GM18520 (cell line): ENCODE measurements around the gene KAT6B.
A peak's percentile ranks its signal among the peaks of the same experiment; 100 is the strongest.
"Not testable (repeated sequence)": the region's sequence is repeated elsewhere in the genome, so short reads cannot be mapped to it uniquely, and the experiment has no call there.

Experiments
- ATAC-seq: cut with Tn5 transposase; IDR thresholded peaks from one replicate; pipeline ENCODE4 v1.9.1; 2021; ENCODE audit not compliant: unreplicated experiment

KAT6B gene

GRCh38 chr10:74856940-74857339 lies 30.5 kb downstream of the KAT6B start:
- no peak for ATAC-seq

- ATAC-seq, result no peak
These were observed 31.2 kb downstream of the KAT6B start for GRCh38 chr10:74857586-74857985.

GRCh38 chr10:74859546-74859945 lies 33.1 kb downstream of the KAT6B start:
- ATAC-seq, result no peak

GRCh38 chr10:74862625-74863024 lies 36.2 kb downstream of the KAT6B start:
- no peak for ATAC-seq

- no peak for ATAC-seq
These were observed 37.2 kb downstream of the KAT6B start for GRCh38 chr10:74863551-74863950.

GRCh38 chr10:74867351-74867750 lies 41.0 kb downstream of the KAT6B start:
- ATAC-seq, result no peak

- no peak for ATAC-seq
These were observed 42.1 kb downstream of the KAT6B start for GRCh38 chr10:74868392-74868977.

GRCh38 chr10:74869635-74870034 lies 43.2 kb downstream of the KAT6B start:
- ATAC-seq, result no peak

GRCh38 chr10:74870191-74870590 lies 43.8 kb downstream of the KAT6B start:
- no peak for ATAC-seq

GRCh38 chr10:74871595-74872382 lies 45.4 kb downstream of the KAT6B start:
- ATAC-seq, result peak; percentile 84

GRCh38 chr10:74873803-74874454 lies 47.5 kb downstream of the KAT6B start:
- no peak for ATAC-seq

- ATAC-seq, result no peak
These were observed 48.2 kb downstream of the KAT6B start for GRCh38 chr10:74874649-74875048.

GRCh38 chr10:74875068-74875467 lies 48.7 kb downstream of the KAT6B start:
- ATAC-seq, result no peak

- no peak for ATAC-seq
These were observed 49.6 kb downstream of the KAT6B start for GRCh38 chr10:74875966-74876365.

GRCh38 chr10:74877054-74877453 lies 50.7 kb downstream of the KAT6B start:
- not testable (repeated sequence) for ATAC-seq

- no peak for ATAC-seq
These were observed 51.5 kb downstream of the KAT6B start for GRCh38 chr10:74877898-74878297.

- no peak for ATAC-seq
These were observed 53.6 kb downstream of the KAT6B start for GRCh38 chr10:74880041-74880440.

GRCh38 chr10:74881253-74881884 lies 55.0 kb downstream of the KAT6B start:
- ATAC-seq, result no peak

- no peak for ATAC-seq
These were observed 56.0 kb downstream of the KAT6B start for GRCh38 chr10:74882427-74882826.

GRCh38 chr10:74882831-74883230 lies 56.4 kb downstream of the KAT6B start:
- ATAC-seq, result no peak

GRCh38 chr10:74883428-74883827 lies 57.0 kb downstream of the KAT6B start:
- no peak for ATAC-seq
